ENCODE data around the gene ATXN3L.

DNA sequence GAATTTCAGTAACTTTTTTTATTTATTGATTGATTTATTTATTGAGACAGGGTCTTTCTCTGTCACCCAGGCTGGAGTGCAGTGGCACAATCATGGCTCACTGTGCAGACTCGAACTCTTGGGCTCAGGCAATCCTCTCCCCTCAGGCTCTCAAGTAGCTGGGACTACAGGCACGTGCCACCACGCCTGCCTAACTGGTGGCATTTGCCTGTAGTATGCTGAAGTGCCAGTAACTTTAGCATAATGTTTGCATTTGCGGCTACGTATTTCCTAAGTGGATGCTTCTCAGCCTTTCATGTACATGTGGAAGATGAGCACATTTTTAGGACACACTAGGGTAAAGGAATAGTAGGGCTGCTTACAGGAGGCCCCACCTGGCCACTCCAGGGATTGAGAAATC is 45.3 kb upstream of the ATXN3L start:
- TF ChIP-seq POLR2AphosphoS5 (IDR thresholded peaks at IDR 0.05; ENCODE audit: low read depth, low read length) (no peak), POLR2A (IDR thresholded peaks at IDR 0.05; ENCODE audit: low read depth, low read length) (no peak)
